Liver (tissue), 3 donors: ENCODE data around the gene DOC2B.
"Not testable (repeated sequence)": the region's sequence is repeated elsewhere in the genome, so short reads cannot be mapped to it uniquely, and the experiment has no call there.

Source experiments
- HNF4A ChIP-seq, 2 donors: conservative IDR thresholded peaks; 2 replicates each; pipeline ENCODE4 v1.6.1; 2016; ENCODE audit warnings: antibody characterized with exemption in 2 of 2, mild to moderate bottlenecking in 2 of 2
- JUND ChIP-seq, 2 donors: IDR thresholded peaks; 2 replicates each; pipeline ENCODE4 v1.6.1; 2016; ENCODE audit warnings: antibody characterized with exemption in 2 of 2
- MAX ChIP-seq: IDR thresholded peaks from 2 replicates; pipeline ENCODE4 v1.6.1; 2016; ENCODE audit warnings: antibody characterized with exemption
- TAF1 ChIP-seq: conservative IDR thresholded peaks from 2 replicates; pipeline ENCODE4 v1.6.1; 2016; ENCODE audit warnings: antibody characterized with exemption, mild to moderate bottlenecking
- YY1 ChIP-seq: IDR thresholded peaks from 2 replicates; pipeline ENCODE4 v1.6.1; 2016; ENCODE audit warnings: antibody characterized with exemption, mild to moderate bottlenecking
- TF ChIP-seq, protein P1 (sequence below): fragments of 150-350 bp; IDR thresholded peaks from 2 replicates; pipeline ENCODE4 v1.5.1; 2017; ENCODE audit warnings: improper control_type of control experiment, low read depth, low read length; ENCODE audit not compliant: missing input control
- TF ChIP-seq, protein P2 (sequence below): IDR thresholded peaks from 2 replicates; pipeline ENCODE4 v1.6.1; 2016; ENCODE audit warnings: antibody characterized with exemption
- donor health status: healthy.
- donor health status: healthy.

DNA sequence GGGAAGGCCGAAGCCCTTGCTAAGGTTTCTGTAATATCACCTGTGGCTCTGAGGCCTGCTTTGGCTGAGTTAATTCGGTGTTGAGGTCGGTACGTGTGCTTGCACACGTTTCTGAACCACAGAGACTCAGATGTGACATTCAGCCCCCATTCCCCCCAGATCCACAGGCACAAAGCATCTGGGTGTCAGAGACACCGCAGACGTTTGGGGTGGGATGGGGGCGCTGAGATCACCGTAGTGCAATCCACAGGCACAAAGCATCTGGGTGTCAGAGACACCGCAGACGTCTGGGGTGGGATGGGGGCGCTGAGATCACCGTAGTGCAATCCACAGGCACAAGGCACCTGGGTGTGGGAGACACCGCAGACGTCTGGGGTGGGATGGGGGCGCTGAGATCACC is 19.8 kb upstream of the DOC2B start:
- TF ChIP-seq, protein P1, sequence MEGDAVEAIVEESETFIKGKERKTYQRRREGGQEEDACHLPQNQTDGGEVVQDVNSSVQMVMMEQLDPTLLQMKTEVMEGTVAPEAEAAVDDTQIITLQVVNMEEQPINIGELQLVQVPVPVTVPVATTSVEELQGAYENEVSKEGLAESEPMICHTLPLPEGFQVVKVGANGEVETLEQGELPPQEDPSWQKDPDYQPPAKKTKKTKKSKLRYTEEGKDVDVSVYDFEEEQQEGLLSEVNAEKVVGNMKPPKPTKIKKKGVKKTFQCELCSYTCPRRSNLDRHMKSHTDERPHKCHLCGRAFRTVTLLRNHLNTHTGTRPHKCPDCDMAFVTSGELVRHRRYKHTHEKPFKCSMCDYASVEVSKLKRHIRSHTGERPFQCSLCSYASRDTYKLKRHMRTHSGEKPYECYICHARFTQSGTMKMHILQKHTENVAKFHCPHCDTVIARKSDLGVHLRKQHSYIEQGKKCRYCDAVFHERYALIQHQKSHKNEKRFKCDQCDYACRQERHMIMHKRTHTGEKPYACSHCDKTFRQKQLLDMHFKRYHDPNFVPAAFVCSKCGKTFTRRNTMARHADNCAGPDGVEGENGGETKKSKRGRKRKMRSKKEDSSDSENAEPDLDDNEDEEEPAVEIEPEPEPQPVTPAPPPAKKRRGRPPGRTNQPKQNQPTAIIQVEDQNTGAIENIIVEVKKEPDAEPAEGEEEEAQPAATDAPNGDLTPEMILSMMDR = not testable (repeated sequence)
- not testable (repeated sequence) for TF ChIP-seq YY1; TAF1; MAX; JUND (IDR thresholded peaks at IDR 0.05); HNF4A (conservative IDR thresholded peaks at IDR 0.05)
- TF ChIP-seq, protein P2, sequence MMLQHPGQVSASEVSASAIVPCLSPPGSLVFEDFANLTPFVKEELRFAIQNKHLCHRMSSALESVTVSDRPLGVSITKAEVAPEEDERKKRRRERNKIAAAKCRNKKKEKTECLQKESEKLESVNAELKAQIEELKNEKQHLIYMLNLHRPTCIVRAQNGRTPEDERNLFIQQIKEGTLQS = not testable (repeated sequence)
